Hepatocyte (in vitro differentiated cells): ENCODE results near the gene GALNT7. TPM values are rescaled to one million over a fixed set of nuclear protein-coding genes. Genes with fewer than 3 reads are reported as not detected.
A peak's percentile ranks its signal among the peaks of the same experiment; 100 is the strongest.

Source experiments
- DNase-seq: peaks from one replicate; pipeline ENCODE4 v3.0.0-alpha.2; 2016; ENCODE audit warnings: low spot score
- H2AFZ ChIP-seq: fragments of 200-600 bp; sonication (generic); 2 replicates; pipeline ENCODE4 v1.6.0; 2016; ENCODE audit warnings: antibody characterized with exemption, mild to moderate bottlenecking
- H3K27ac ChIP-seq: fragments of 200-600 bp; sonication (generic); 2 replicates; pipeline ENCODE4 v1.5.1; 2016; ENCODE audit warnings: mild to moderate bottlenecking
- H3K27me3 ChIP-seq: fragments of 200-600 bp; sonication (generic); 2 replicates; pipeline ENCODE4 v1.6.1; 2016
- H3K36me3 ChIP-seq: fragments of 200-600 bp; sonication (generic); replicated peaks from 2 replicates; pipeline ENCODE4 v1.5.1; 2016; ENCODE audit warnings: low read depth; ENCODE audit not compliant: insufficient read depth
- H3K4me1 ChIP-seq: fragments of 200-600 bp; sonication (generic); 2 replicates; pipeline ENCODE4 v1.5.1; 2016; ENCODE audit warnings: mild to moderate bottlenecking, moderate library complexity; ENCODE audit not compliant: insufficient read depth
- H3K4me2 ChIP-seq: fragments of 200-600 bp; sonication (generic); 2 replicates; pipeline ENCODE4 v1.6.0; 2016
- H3K4me3 ChIP-seq: fragments of 200-600 bp; sonication (generic); 2 replicates; pipeline ENCODE4 v1.5.1; 2016; ENCODE audit warnings: mild to moderate bottlenecking
- H3K79me2 ChIP-seq: fragments of 200-600 bp; sonication (generic); 2 replicates; pipeline ENCODE4 v1.6.0; 2017; ENCODE audit warnings: mild to moderate bottlenecking
- H3K9me2 ChIP-seq: fragments of 200-600 bp; sonication (generic); replicated peaks from 2 replicates; pipeline ENCODE4 v1.6.0; 2017; ENCODE audit warnings: mild to moderate bottlenecking; ENCODE audit not compliant: insufficient read depth
- H3K9me3 ChIP-seq: fragments of 200-600 bp; sonication (generic); 2 replicates; pipeline ENCODE4 v1.5.1; 2016; ENCODE audit warnings: low read depth, mild to moderate bottlenecking
- H4K20me1 ChIP-seq: fragments of 200-600 bp; sonication (generic); 2 replicates; pipeline ENCODE4 v1.6.0; 2016; ENCODE audit warnings: mild to moderate bottlenecking; ENCODE audit not compliant: insufficient read depth, poor library complexity, severe bottlenecking
- EZH2 ChIP-seq: fragments of 200-600 bp; sonication (generic); IDR thresholded peaks from 2 replicates; pipeline ENCODE4 v1.6.1; 2016; ENCODE audit warnings: antibody characterized with exemption, mild to moderate bottlenecking, borderline replicate concordance
- EZH2phosphoT487 ChIP-seq: fragments of 200-600 bp; sonication (generic); IDR thresholded peaks from one replicate; pipeline ENCODE4 v1.6.1; 2018; ENCODE audit warnings: antibody characterized with exemption, mild to moderate bottlenecking, low read depth, moderate library complexity; ENCODE audit not compliant: unreplicated experiment, severe bottlenecking
- WGBS: methylation state at CpG from one replicate; pipeline ENCODE4 v1.1.6; 2016; ENCODE audit warnings: low lambda C conversion rate; ENCODE audit errors: missing lambda C conversion rate; 5-methylcytosine and 5-hydroxymethylcytosine counted together
- polyA plus RNA-seq: library from polyadenylated mRNA; unstranded; fragments of >200 nt; fragmentation: Nextera tagmentation; extraction: Ambion mirVana; gene quantifications from 2 replicates; pipeline ENCODE4 v1.2.1, GENCODE V29; 2016
- total RNA-seq: library from RNA; depleted of rRNA; stranded (reverse); fragments of >200 nt; gene quantifications from 2 replicates; pipeline ENCODE4 v1.2.3, GENCODE V29; 2014
- TF ChIP-seq, protein P1 (sequence below): fragments of 200-600 bp; sonication (generic); IDR thresholded peaks from 2 replicates; pipeline ENCODE4 v1.5.1; 2016; ENCODE audit warnings: antibody characterized with exemption, mild to moderate bottlenecking; ENCODE audit not compliant: poor library complexity

The GALNT7 gene
- total and polyA plus RNA-seq, 2 experiments from 2014 or later = 23.7 to 44.6 TPM

DNA sequence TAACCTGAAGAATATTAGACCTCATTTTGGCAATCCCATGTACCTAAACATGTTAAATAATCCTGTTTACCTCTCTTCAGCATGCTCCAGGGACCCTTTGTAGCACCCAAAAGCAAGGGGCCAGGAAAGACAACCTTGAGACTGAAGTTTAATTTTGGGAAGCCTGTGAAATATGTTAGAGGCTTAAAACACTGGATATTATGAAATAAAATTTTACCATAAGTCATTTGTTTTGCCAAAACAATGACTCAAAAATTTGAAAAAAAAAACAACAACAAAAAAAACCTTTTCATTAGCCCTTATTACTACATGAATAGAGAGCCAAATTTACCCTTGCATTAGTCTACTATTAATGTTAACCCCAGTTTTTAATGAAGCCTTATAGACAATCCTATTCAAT lies 115.9 kb downstream of the GALNT7 start:
- peaks cover 8% of the 10 kb centered on the region for H3K9me3 ChIP-seq
- H3K36me3 ChIP-seq = no peaks in the 10 kb centered on the region

DNA sequence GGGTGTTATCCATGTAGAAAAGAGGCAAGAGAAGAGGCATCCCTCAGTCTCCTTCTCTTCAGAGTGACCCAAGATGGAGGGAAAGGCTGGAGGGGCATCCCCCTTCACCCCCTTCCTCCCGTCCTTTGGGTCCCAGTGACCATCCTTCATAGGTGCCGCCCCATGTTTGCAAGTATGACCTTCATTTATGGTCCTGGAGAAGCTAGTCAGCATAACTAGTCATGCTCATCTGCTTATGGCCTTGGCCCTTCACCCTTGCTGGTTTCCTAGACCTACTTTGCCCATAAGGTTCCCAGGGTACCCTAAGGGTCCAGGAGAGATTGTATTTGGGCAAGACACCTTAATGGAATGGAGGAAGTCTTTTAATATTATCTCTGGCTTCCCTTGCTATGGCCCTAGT lies 118.9 kb downstream of the GALNT7 start:
- Histone ChIP-seq H4K20me1 (no peaks in the 10 kb centered on the region), H3K9me3 (peaks cover 8% of the 10 kb centered on the region), H3K4me1 (peaks cover 13% of the 10 kb centered on the region), H3K79me2 (peaks cover 4% of the 10 kb centered on the region), H3K4me3 (no peak overlapping the region), H3K9me2 (no peaks in the 10 kb centered on the region), H3K27me3 (no peaks in the 10 kb centered on the region), H3K27ac (no peak overlapping the region), H3K36me3 (no peaks in the 10 kb centered on the region), H3K4me2 (no peak overlapping the region), H2AFZ (no peak overlapping the region)
- no peak for DNase-seq
- TF ChIP-seq, protein P1, sequence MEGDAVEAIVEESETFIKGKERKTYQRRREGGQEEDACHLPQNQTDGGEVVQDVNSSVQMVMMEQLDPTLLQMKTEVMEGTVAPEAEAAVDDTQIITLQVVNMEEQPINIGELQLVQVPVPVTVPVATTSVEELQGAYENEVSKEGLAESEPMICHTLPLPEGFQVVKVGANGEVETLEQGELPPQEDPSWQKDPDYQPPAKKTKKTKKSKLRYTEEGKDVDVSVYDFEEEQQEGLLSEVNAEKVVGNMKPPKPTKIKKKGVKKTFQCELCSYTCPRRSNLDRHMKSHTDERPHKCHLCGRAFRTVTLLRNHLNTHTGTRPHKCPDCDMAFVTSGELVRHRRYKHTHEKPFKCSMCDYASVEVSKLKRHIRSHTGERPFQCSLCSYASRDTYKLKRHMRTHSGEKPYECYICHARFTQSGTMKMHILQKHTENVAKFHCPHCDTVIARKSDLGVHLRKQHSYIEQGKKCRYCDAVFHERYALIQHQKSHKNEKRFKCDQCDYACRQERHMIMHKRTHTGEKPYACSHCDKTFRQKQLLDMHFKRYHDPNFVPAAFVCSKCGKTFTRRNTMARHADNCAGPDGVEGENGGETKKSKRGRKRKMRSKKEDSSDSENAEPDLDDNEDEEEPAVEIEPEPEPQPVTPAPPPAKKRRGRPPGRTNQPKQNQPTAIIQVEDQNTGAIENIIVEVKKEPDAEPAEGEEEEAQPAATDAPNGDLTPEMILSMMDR = no peak
- TF ChIP-seq EZH2 = no peak
- no peak for TF ChIP-seq EZH2phosphoT487
- WGBS = 90% methylated on average over 2 of the region's 2 CpGs

More for the DNA sequence above, 115.9 kb downstream of the GALNT7 start:
- Histone ChIP-seq H3K27me3 (no peaks in the 10 kb centered on the region), H3K4me1 (peaks cover 4% of the 10 kb centered on the region), H3K27ac (no peak overlapping the region), H2AFZ (no peak overlapping the region), H3K4me2 (no peak overlapping the region), H3K4me3 (no peak overlapping the region), H4K20me1 (no peaks in the 10 kb centered on the region), H3K9me2 (no peaks in the 10 kb centered on the region), H3K79me2 (peaks cover 4% of the 10 kb centered on the region)
- no peak for TF ChIP-seq EZH2
- TF ChIP-seq, protein P1 = no peak
- TF ChIP-seq EZH2phosphoT487 = no peak
- DNase-seq = no peak

DNA sequence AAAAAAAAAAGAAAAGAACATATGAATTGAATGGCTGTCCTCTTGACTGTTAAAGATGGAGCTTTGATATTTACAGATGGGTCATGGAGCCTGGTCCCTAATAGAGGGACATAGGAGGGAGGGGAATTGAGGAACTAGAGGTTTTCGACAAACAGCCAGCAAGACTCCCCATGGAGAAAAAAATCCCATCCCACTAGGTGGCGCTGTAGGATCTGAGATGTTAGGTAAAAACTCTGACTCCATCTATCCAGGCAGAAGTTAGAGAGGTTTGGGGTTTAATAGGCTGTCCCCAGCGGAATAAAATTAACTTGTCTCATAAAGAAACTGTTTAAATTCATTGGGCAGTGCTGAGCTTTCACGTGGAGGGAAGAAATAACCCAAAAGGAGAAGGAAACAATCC lies 119.7 kb downstream of the GALNT7 start:
- H3K4me3 ChIP-seq = no peak overlapping the region
- DNase-seq = peak; percentile 85
- WGBS = 57% methylated on average over 4 of the region's 4 CpGs
- H4K20me1 ChIP-seq = no peaks in the 10 kb centered on the region
- H3K4me2 ChIP-seq = peak overlapping the region; percentile 76
- no peak for TF ChIP-seq EZH2phosphoT487
- TF ChIP-seq, protein P1 = peak; percentile 60
- H3K9me3 ChIP-seq = peaks cover 8% of the 10 kb centered on the region
- H3K27ac ChIP-seq = peak overlapping the region; percentile 51
- no peaks in the 10 kb centered on the region for H3K27me3 ChIP-seq
- H3K9me2 ChIP-seq = no peaks in the 10 kb centered on the region
- H2AFZ ChIP-seq = no peak overlapping the region
- peaks cover 13% of the 10 kb centered on the region for H3K4me1 ChIP-seq
- no peaks in the 10 kb centered on the region for H3K36me3 ChIP-seq
- peaks cover 4% of the 10 kb centered on the region for H3K79me2 ChIP-seq
